GM12878 (cell line): ENCODE data around the gene LCE2A. TPM values are rescaled to one million over a fixed set of nuclear protein-coding genes. Genes with fewer than 3 reads are reported as not detected.

Source experiments
- ATAC-seq: fragments of 200-7000 bp; cut with Tn5 transposase; 3 replicates; pipeline ENCODE4 v1.9.1; 2020; ENCODE audit warnings: mild to moderate bottlenecking, moderate library complexity
- BruUV-seq: library from RNA; stranded (reverse); fragments of 400-500 nt; replicated peaks from 2 replicates; lab custom pipeline; 2021; lab: Mats Ljungman, UMichigan
- CTCF ChIA-PET: fragments of 300-600 bp; sonication (Branson Sonifier 250); formaldehyde crosslinking; extraction: SDS; loops from one replicate; lab custom pipeline; 2021; ENCODE audit warnings: inconsistent platforms; lab: Yijun Ruan, JAX
- POLR2A ChIA-PET: fragments of 350-600 bp; formaldehyde crosslinking; extraction: SDS; loops from one replicate; lab custom pipeline; 2021; ENCODE audit warnings: inconsistent platforms; lab: Charles Lee
- RAD21 ChIA-PET: fragments of 300-600 bp; sonication (Branson Sonifier 250); formaldehyde crosslinking; loops from one replicate; lab custom pipeline; 2023; ENCODE audit warnings: antibody characterized with exemption; ENCODE audit not compliant: unreplicated experiment; lab: Charles Lee
- SMC1A ChIA-PET: fragments of 300-600 bp; sonication (Branson Sonifier 250); formaldehyde crosslinking; loops from one replicate; lab custom pipeline; 2023; ENCODE audit not compliant: unreplicated experiment, uncharacterized antibody; lab: Charles Lee
- DNase-seq: peaks from one replicate; pipeline ENCODE4 v3.0.0-alpha.2; 2011; ENCODE audit warnings: low read depth, low spot score
- FAIRE-seq: peaks from 3 replicates; lab custom pipeline; 2011; peaks lifted over from hg19 to GRCh38; lab: Jason Lieb, UNC
- H2AFZ ChIP-seq: 2 replicates; pipeline ENCODE4 v1.6.0; 2011; ENCODE audit warnings: low read depth, low read length, control low read depth; ENCODE audit not compliant: control insufficient read depth
- H3K27ac ChIP-seq: 2 replicates; pipeline ENCODE4 v1.5.1; 2011; ENCODE audit warnings: control low read depth; ENCODE audit not compliant: control insufficient read depth, insufficient read depth
- H3K27me3 ChIP-seq, 2 experiments: replicated peaks in 1 of 2; 2 replicates each; pipeline versions ENCODE4 v1.6.0 to v1.6.1; 2011; ENCODE audit warnings: low read length in 1 of 2; ENCODE audit not compliant: control insufficient read depth in 2 of 2, insufficient read depth in 2 of 2
- H3K36me3 ChIP-seq, 2 experiments: 2 replicates each; pipeline ENCODE4 v1.5.1; 2011; ENCODE audit warnings: low read length in 1 of 2; ENCODE audit not compliant: control insufficient read depth in 2 of 2, insufficient read depth in 2 of 2
- H3K4me1 ChIP-seq: 2 replicates; pipeline ENCODE4 v1.6.1; 2011; ENCODE audit warnings: mild to moderate bottlenecking, low read length, moderate library complexity, mixed read lengths; ENCODE audit not compliant: control insufficient read depth, insufficient read depth
- H3K4me2 ChIP-seq: 2 replicates; pipeline ENCODE4 v1.6.0; 2011; ENCODE audit warnings: control low read depth; ENCODE audit not compliant: control insufficient read depth, insufficient read depth
- H3K4me3 ChIP-seq: fragments of 200-600 bp; sonication (generic); 2 replicates; pipeline ENCODE4 v1.5.1; 2016
- H3K79me2 ChIP-seq: 2 replicates; pipeline ENCODE4 v1.6.0; 2011; ENCODE audit warnings: low read length; ENCODE audit not compliant: control insufficient read depth, insufficient read depth
- H3K9ac ChIP-seq: 2 replicates; pipeline ENCODE4 v1.8.0; 2011; ENCODE audit warnings: low read length, control low read depth, mixed read lengths; ENCODE audit not compliant: control insufficient read depth, insufficient read depth
- H3K9me3 ChIP-seq: replicated peaks from 3 replicates; pipeline ENCODE4 v1.5.1; 2011; ENCODE audit warnings: mild to moderate bottlenecking, low read length; ENCODE audit not compliant: control insufficient read depth, insufficient read depth
- H4K20me1 ChIP-seq: 2 replicates; pipeline ENCODE4 v1.6.0; 2011; ENCODE audit not compliant: control insufficient read depth, insufficient read depth
- BCLAF1 ChIP-seq: fragments of 450-650 bp; IDR thresholded peaks from 2 replicates; pipeline ENCODE4 v1.6.1; 2017; ENCODE audit warnings: antibody characterized with exemption, mild to moderate bottlenecking, moderate library complexity
- E4F1 ChIP-seq: fragments of 450-650 bp; IDR thresholded peaks from 2 replicates; pipeline ENCODE4 v1.6.1; 2018; ENCODE audit warnings: borderline replicate concordance, mild to moderate bottlenecking; ENCODE audit not compliant: partially characterized antibody
- ETV6 ChIP-seq, 2 experiments: fragments of 450-650 bp in 1 of 2; IDR thresholded peaks in 1 of 2; conservative IDR thresholded peaks in 1 of 2; 2 replicates each; pipeline ENCODE4 v1.6.1; 2014; ENCODE audit warnings: antibody characterized with exemption in 1 of 2, borderline replicate concordance in 1 of 2, low read depth in 1 of 2, mild to moderate bottlenecking in 1 of 2, moderate library complexity in 1 of 2
- MEF2A ChIP-seq: IDR thresholded peaks from 2 replicates; pipeline ENCODE4 v1.6.1; 2011; ENCODE audit warnings: low read depth, mild to moderate bottlenecking, low read length, moderate library complexity; ENCODE audit not compliant: insufficient read depth
- MTA2 ChIP-seq: fragments of 450-650 bp; IDR thresholded peaks from 2 replicates; pipeline ENCODE4 v1.6.1; 2016; ENCODE audit warnings: low read depth, mild to moderate bottlenecking, moderate library complexity
- PAX5 ChIP-seq: IDR thresholded peaks from 2 replicates; pipeline ENCODE4 v1.6.1; 2011; ENCODE audit warnings: low read depth, low read length, borderline replicate concordance
- PAX8 ChIP-seq: fragments of 450-650 bp; IDR thresholded peaks from 2 replicates; pipeline ENCODE4 v1.6.1; 2017; ENCODE audit warnings: mild to moderate bottlenecking, moderate library complexity
- PBX3 ChIP-seq: IDR thresholded peaks from 2 replicates; pipeline ENCODE4 v1.6.1; 2011; ENCODE audit warnings: mild to moderate bottlenecking, low read depth, low read length, moderate library complexity; ENCODE audit not compliant: insufficient replicate concordance
- POLR2A ChIP-seq: IDR thresholded peaks from 2 replicates; pipeline ENCODE4 v1.6.1; 2011; ENCODE audit warnings: low read depth, mild to moderate bottlenecking, low read length
- POLR2AphosphoS5 ChIP-seq: IDR thresholded peaks from 2 replicates; pipeline ENCODE4 v1.6.1; 2011; ENCODE audit warnings: mild to moderate bottlenecking, low read length, inconsistent platforms
- RELA ChIP-seq: fragments of 450-650 bp; IDR thresholded peaks from 2 replicates; pipeline ENCODE4 v1.8.0; 2014; ENCODE audit warnings: borderline replicate concordance; ENCODE audit not compliant: partially characterized antibody
- SP1 ChIP-seq: IDR thresholded peaks from one replicate; pipeline ENCODE4 v1.6.1; 2011; ENCODE audit warnings: low read depth, low read length
- TAF1 ChIP-seq: IDR thresholded peaks from 2 replicates; pipeline ENCODE4 v1.6.1; 2011; ENCODE audit warnings: mild to moderate bottlenecking, low read depth, low read length, borderline replicate concordance
- TARDBP ChIP-seq: IDR thresholded peaks from 2 replicates; pipeline ENCODE4 v1.6.1; 2016; ENCODE audit warnings: borderline replicate concordance
- WGBS: methylation state at CpG from one replicate; pipeline ENCODE4 v1.1.6; 2016; ENCODE audit warnings: low lambda C conversion rate; ENCODE audit not compliant: insufficient replicate concordance, insufficient coverage; ENCODE audit errors: missing lambda C conversion rate; 5-methylcytosine and 5-hydroxymethylcytosine counted together
- in situ Hi-C: fragments of 300-500 bp; cut with MboI; formaldehyde crosslinking; loops from 9 replicates; pipeline ENCODE4 v1.14.3; 2018; ENCODE audit warnings: mixed read lengths
- intact Hi-C: fragments of 100-400 bp; cut with micrococcal nuclease; formaldehyde crosslinking; loops from one replicate; pipeline ENCODE4 v1.14.2; 2022; ENCODE audit not compliant: unreplicated experiment
- polyA plus RNA-seq, 11 experiments: library from polyadenylated mRNA; depleted of rRNA in 4 of 11; unstranded in 6 of 11; stranded (reverse) in 5 of 11; fragments of >200 nt; fragmentation: Nextera tagmentation in 4 of 11; fragmentation: Illumina TruSeq in 1 of 11; extraction: Ambion mirVana in 4 of 11; extraction: Trizol in 1 of 11; gene quantifications; 1 replicate in 1 of 11; 2 replicates in 10 of 11; pipeline versions ENCODE4 v1.2.1 to v1.2.3, GENCODE V29; 2011 to 2016; ENCODE audit warnings: inconsistent platforms in 2 of 11, missing spikeins in 2 of 11, low read depth in 1 of 11
- total RNA-seq, 4 experiments: library from RNA; depleted of rRNA in 3 of 4; stranded (reverse); fragments of >200 nt in 3 of 4; fragmentation: Illumina TruSeq in 1 of 4; extraction: Trizol in 1 of 4; gene quantifications; 2 replicates each; pipeline versions ENCODE4 v1.2.1 to v1.2.3, GENCODE V29; 2013 to 2021
- TF ChIP-seq, protein P1 (sequence below): IDR thresholded peaks from 2 replicates; pipeline ENCODE4 v1.6.1; 2012; ENCODE audit warnings: low read depth, low read length, improper control_type of control experiment

LCE2A gene
- total and polyA plus RNA-seq, 10 of the 15 experiments (the other 5 are each of a cell fraction or from before 2014, with no cell fraction given): not detected

DNA sequence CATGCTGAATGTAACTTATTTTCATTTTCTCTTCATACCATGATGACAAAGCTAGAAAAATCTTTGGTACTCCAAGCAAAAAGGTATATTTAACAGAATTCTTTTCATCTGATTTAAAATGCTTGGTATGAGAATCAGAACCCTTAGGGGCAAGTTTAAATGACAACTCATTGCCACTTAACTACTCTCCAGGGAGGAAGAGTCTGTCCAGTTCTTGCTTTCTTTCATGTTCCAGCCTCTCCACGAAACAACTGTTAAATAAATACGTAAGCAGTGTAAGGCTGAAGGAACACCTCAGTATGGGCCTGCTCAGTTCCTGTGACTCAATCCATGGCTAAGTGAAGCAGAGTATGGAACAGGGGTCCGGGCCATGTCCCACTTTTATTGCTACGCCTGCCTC, 1.6 kb downstream of the LCE2A start:
- no peak overlapping the region for H3K27ac ChIP-seq
- no peaks in the 10 kb centered on the region for H3K9me3 ChIP-seq
- no peaks in the 10 kb centered on the region for H3K4me1 ChIP-seq
- POLR2A ChIA-PET: interaction anchor here (0.6 kb wide), 1 partner anchor 65 kb away, joined by 3 read pairs; no protein-coding TSS in a partner anchor
- ATAC-seq (no peak), FAIRE-seq (no peak), DNase-seq (no peak)
- H3K36me3 ChIP-seq: no peaks in the 10 kb centered on the region
- no peak overlapping the region for H3K4me2 ChIP-seq
- in situ Hi-C loops: no loop called here
- no peaks in the 10 kb centered on the region for H3K79me2 ChIP-seq
- BruUV-seq: no TSS peak
- peaks cover 0 to 2% of the 10 kb centered on the region in 2 experiments; a peak in 3 of 4 replicates for H3K27me3 ChIP-seq
- intact Hi-C loops: no loop called here
- no peak overlapping the region for H3K9ac ChIP-seq
- 29% methylated on average over 4 of the region's 4 CpGs for WGBS
- H4K20me1 ChIP-seq: no peaks in the 10 kb centered on the region
- RAD21 ChIA-PET: no interaction called here
- CTCF ChIA-PET: no interaction called here
- SMC1A ChIA-PET: no interaction called here
- no peak overlapping the region for H2AFZ ChIP-seq
- no peak overlapping the region for H3K4me3 ChIP-seq
- TF ChIP-seq TAF1 (no peak), RELA (no peak), POLR2AphosphoS5 (no peak), ETV6 (conservative IDR thresholded peaks at IDR 0.05 in 1 of 2, IDR thresholded peaks at IDR 0.05 in 1 of 2; ENCODE audit: borderline replicate concordance in 1 of 2, low read depth in 1 of 2) (no peak), PAX8 (no peak), MTA2 (no peak), MEF2A (no peak), SP1 (no peak), TARDBP (no peak), PAX5 (no peak), POLR2A (no peak), PBX3 (no peak), BCLAF1 (no peak), E4F1 (no peak)
- TF ChIP-seq, protein P1, sequence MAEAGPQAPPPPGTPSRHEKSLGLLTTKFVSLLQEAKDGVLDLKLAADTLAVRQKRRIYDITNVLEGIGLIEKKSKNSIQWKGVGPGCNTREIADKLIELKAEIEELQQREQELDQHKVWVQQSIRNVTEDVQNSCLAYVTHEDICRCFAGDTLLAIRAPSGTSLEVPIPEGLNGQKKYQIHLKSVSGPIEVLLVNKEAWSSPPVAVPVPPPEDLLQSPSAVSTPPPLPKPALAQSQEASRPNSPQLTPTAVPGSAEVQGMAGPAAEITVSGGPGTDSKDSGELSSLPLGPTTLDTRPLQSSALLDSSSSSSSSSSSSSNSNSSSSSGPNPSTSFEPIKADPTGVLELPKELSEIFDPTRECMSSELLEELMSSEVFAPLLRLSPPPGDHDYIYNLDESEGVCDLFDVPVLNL: no peak
